Measurements from ENCODE around the gene EPC2.
"Not testable (repeated sequence)": the region's sequence is repeated elsewhere in the genome, so short reads cannot be mapped to it uniquely, and the experiment has no call there.

DNA sequence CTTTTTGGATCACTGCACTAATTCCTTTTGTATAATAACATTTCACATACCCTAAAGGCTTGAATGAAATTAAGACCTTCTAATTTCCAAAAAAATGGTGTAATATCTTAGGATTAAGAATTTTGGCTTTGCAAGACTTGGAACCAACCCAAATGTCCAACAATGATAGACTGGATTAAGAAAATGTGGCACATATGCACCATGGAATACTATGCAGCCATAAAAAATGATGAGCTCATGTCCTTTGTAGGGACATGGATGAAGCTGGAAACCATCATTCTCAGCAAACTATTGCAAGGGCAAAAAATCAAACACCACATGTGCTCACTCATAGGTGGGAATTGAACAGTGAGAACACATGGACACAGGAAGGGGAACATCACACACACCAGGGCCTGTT lies 43.5 kb downstream of the EPC2 start:
- TF ChIP-seq, protein P1, sequence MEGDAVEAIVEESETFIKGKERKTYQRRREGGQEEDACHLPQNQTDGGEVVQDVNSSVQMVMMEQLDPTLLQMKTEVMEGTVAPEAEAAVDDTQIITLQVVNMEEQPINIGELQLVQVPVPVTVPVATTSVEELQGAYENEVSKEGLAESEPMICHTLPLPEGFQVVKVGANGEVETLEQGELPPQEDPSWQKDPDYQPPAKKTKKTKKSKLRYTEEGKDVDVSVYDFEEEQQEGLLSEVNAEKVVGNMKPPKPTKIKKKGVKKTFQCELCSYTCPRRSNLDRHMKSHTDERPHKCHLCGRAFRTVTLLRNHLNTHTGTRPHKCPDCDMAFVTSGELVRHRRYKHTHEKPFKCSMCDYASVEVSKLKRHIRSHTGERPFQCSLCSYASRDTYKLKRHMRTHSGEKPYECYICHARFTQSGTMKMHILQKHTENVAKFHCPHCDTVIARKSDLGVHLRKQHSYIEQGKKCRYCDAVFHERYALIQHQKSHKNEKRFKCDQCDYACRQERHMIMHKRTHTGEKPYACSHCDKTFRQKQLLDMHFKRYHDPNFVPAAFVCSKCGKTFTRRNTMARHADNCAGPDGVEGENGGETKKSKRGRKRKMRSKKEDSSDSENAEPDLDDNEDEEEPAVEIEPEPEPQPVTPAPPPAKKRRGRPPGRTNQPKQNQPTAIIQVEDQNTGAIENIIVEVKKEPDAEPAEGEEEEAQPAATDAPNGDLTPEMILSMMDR (IDR thresholded peaks at IDR 0.05; ENCODE audit: low read length), result not testable (repeated sequence)
- TF ChIP-seq EZH2phosphoT487 (IDR thresholded peaks at IDR 0.05; ENCODE audit: low read length), result not testable (repeated sequence)

Measured in MM.1S (cell line).